ENCODE results near the gene TMC6.
A peak's percentile ranks its signal among the peaks of the same experiment; 100 is the strongest.
"Not testable (repeated sequence)": the region's sequence is repeated elsewhere in the genome, so short reads cannot be mapped to it uniquely, and the experiment has no call there.

The TMC6 gene

DNA sequence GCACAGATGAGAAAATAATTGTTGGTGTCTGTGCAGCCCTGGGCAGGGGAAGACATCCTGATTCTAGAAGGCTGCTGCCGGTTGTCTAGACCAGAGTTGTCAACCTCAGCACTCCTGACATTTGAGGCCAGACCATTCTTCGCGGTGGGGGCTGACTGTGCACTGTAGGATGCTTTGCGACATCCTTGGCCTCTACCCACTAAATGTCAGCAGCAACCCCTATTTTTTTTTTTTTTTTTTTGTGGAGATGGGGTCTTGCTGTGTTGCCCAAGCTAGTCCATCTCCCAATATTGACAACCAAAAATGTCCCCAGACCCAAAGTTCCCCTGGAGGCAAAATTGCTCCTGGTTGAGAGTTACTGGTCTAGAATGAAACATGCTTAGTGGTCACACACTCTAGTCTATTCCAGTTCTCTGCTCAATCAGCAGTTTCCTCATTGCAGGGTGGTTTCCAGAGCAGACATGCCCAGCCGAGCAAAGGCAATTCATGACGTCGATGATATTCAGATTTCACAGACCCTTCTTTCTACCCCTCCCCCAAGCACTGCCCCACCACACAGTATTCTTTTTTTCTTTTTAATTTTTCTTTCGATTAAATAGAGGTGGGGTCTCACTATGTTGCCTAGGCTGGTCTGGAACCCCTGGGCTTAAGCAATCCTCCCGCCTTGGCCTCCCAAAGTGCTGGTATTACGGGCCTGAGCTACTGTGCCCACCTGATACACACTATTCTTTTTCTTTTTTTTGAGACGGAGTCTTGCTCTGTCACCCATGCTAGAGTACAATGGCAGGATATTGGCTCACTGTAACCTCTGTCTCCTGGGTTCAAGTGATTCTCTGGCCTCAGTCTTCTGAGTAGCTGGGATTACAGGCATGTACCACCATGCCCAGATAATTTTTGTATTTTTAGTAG is 26.6 kb upstream of the TMC6 start:
- DNase-seq = no peak

DNA sequence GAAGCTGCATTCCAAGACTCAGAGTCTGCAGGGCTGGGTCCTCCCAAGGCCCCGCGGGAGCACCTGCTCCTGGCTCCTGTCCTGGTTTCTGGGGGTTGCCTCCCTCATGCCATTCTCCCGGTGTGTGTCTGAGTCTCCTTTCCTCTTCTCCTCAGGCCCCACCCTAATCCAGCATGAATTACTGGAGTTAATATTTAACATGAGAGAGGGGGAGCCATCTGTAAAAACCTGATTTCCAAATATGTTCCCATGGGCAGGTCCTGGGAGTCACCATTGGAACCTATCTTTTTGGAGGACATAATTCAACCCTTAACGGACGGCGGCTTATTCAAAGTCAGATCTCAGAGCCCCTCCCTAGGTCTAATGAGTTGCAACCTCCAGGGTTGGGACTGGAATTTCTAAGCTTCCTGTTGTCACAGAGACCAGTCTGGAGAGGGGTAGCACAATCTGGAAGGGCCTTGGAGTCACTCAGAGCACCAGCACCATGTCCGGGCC is 23.0 kb upstream of the TMC6 start:
- DNase-seq = no peak

- no peak for DNase-seq
Observed at GRCh38 chr17:78148286-78149016, 19.9 kb upstream of the TMC6 start.

DNA sequence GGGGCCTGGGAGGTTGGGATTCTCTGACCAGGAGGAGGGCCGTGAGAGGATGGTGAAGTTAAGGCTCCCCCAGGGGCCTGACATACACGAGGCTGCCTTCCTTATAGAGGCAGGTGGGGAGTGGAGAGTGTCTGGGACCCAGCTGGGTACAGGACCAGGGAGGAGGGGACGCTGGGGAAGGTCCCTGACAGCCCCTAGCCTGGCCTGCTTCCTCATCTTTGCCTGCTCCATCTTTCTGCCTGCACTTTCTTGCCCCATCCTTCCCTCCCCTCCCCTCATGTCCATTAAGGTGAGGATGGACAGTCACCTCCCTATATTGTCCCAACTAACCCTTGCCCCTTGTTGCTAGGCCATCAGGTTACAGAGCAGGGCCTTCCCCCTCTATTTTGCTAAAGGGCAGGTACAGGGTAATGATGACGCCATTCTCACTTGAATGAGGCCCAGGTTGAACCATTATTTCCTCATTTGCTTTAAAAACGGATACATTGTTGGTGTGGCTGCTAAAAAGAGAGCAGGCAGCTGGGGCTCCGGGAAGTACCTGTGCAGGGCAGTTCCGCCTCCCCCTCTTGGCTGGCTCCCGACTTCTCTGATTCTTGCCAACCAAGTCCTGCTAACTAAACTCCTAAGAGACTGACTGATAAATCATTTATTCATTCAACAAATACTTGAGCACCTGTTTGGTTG is 18.9 kb upstream of the TMC6 start:
- no peak for DNase-seq

DNA sequence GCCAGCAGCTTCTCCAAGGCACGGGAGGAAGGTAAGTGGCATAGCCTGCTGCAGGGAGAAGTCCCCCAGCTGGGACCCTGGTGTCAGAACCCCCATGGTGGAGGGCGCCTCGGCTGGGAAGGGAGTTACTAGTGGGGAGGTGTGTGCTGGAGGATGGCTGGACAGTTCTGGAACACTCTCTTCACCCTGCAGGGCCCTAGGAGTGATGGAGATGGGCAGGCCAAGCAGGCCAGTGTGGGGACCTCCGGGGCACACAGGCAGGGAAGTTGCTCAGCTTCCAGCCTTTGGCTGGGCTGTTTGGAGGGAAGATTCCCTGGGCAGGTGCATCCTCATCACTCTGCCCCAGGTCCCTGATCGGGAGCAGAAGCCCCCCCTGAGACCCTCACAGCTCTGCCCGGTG is 18.3 kb upstream of the TMC6 start:
- no peak for DNase-seq

- DNase-seq = no peak
Observed at GRCh38 chr17:78146471-78146869, 17.9 kb upstream of the TMC6 start.

DNA sequence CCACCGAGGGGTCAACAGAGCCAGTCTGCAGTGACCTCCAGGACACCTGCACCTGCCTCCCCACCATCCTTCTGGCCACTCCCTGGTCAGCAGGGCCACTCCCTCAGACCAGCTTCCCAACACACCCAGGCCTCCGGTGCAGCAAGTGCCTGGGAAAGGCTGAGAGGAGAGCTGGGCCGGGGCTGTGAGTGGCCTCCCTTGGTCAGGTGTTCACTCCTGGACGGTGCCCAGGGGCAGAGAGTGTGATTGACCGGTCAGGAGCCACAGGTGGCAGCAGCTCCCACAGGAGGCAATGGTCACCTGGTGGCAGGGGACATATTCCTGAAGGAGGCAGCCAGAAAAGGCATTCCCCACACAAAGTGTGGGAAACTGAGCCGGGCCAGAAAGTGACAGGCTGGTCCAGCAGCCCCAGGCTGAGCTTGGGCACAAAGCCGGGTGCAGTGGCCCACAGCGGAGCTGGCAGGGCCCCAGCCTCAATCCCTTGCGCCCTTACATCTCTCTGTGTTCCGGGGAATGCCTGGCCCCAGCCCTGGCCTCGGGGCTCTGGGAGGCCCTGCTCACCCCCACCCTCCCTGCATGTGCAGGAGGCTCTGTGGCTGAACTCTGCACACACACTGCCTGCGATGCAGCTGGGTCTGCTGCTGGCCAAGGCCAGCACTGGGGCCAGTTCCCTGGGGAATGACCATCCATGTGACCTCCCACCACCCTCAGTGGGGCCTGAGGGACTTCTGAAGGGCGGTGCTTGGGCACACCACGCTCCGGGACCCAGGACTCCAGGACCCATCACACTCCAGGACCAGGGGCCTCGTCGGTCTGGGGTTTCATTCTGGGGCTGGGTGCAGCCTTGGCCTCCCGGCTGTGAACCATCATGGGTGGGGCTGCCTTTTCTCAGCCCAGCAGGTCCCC is 16.4 kb upstream of the TMC6 start:
- no peak for DNase-seq

GRCh38 chr17:78144147-78144719 is 15.7 kb upstream of the TMC6 start:
- DNase-seq = no peak

- no peak for DNase-seq
Observed at GRCh38 chr17:78143214-78144146, 14.9 kb upstream of the TMC6 start.

DNA sequence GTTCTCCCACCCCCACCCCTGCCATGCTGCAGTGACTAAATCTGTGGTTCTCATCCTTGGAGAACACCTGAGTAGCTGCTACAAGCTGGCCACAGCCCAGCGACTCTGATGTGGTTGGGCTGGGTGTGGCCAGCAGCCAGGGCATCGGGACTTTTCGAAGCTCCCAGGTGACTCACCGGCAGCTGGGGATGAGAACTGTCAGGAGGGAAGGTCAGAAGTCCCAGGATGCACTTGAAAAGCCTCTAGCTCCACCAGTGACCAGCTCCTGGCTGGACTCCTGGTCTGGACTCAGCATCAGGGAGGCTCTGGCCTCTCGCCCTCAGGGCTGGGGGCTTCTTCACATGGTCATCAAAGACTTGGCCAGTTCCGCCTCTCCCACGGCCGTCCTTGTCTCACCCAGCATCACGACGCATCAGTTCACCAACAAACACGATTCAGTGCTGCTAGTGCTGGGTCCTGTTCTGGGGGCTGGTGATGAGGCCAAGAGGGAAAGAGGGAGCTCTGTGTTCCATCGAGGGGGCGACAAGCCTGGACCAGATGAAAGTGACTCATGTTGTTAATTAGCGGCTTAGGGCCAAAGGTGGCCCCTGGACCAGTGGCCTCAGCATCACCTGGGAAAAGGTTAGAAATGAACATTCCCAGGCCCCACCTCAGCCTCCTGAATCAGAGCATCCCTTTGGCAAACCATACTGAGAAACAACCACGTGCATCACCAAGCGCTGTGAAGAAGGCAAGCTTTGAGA is 13.7 kb upstream of the TMC6 start:
- no peak for DNase-seq

DNA sequence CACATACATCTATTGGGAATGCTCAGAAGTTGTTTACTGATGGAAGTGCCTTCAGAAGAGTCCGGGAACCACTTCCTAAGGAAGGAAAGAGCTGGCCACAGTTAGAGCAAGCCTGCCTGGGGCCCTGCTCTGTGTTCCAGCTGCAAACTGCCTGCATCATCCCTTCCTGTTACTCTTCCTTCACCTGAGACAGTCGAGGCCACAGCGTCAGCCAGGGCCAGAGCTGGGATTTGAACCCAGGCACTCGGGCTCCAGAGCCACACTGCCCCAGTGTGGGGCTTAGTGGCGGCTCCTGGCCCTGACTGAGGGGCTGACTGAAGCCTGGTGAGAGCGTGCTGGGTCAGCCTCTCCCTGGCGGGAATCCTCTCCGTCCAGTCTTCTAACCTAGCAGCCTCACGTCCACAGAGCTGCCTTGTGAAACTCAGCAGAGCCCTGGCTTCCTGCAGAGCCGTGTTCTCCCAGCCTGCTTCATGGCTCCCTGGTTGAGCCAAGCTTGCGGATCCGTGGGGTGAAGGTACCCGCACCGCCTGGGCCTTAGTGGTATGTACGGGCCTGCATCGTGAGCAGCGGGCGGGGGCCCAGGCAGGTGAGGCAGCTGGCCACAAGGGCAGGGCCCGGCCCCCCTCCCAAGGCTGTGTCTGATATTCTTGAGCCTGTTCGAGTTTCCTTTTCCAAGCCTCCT is 13.0 kb upstream of the TMC6 start:
- DNase-seq = no peak

- peak; percentile 89 for DNase-seq
Observed at GRCh38 chr17:78140169-78141051, 11.9 kb upstream of the TMC6 start.

DNA sequence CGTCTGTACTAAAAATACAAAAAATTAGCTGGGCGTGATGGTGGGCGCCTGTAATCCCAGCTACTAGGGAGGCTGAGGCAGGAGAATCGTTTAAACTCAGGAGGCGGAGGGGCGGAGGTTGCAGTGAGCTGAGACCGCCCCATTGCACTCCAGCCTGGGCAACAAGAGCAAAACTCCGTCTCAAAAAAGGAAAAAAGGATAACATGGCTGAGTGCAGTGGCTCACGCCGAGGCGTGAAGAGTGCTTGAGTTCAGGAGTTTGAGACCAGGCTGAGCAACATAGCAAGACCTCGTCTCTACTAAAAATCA is 11.3 kb upstream of the TMC6 start:
- not testable (repeated sequence) for DNase-seq

DNA sequence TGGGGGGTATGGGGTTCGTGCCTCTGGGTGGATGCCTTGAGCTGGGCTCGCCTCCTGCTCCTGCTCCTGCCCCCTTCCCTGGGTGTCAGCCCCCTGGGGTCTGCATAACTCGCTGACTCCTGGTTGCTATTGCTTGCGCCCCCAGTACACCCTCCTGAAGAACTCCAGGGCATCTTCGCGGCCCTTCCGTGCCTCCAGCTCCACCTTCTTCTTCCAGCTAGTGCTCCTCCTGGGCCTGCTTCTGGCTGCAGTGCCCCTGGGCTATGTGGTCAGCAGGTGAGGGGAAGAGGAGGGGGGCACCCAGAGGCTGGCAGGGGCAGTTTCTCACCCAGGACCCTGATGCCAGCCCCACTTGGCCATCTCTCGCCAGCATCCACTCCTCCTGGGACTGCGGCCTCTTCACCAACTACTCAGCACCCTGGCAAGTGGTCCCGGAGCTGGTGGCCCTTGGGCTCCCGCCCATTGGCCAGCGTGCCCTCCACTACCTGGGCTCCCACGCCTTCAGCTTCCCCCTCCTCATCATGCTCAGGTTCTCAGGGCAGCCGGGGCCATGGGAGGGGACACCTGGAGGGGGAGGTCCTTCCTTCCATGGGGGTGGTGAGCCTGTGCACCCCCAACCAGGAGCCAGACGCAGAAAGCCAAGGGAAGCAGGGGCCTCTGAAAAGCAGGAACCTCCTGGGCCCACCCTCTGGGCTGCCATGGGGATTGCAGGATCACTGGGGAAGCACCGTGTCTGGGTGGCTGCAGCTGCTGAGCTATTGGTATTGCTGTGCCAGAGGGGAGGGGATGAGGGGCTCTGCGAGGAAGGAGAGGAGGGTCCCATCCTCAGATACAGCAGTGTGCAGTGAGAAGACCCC is 9.9 kb upstream of the TMC6 start:
- no peak for DNase-seq

- no peak for DNase-seq
Observed at GRCh38 chr17:78137392-78138203, 9.0 kb upstream of the TMC6 start.

DNA sequence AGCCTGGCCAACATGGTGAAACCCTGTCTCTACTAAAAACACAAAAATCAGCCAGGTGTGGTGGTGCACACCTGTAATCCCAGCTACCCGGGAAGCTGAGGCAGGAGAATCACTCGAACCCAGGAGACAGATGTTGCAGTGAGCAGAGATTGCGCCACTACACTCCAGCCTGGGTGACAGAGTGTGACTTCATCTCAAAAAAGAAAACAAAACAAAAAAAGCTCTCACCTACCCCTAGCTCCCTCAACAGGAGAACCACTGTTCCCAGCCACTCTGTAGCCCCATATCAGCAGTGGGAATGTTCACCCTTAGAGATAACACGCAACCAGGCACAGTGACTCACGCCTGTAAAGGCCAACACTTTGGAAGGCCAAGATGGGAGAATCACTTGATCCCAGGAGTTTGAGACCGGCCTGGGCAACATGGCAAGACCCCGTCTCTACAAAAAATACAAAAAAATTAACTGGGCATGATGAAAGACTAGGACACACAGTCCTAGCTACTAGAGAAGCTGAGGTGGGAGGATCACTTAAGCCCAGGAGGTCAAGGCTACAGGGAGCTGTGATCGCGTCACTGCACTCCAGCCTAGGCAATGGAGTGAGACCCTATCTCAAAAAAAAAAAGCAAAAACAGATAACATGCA is 7.4 kb upstream of the TMC6 start:
- no peak for DNase-seq
